WERI-Rb-1 (cell line): ENCODE measurements around the gene LRRC27.
A peak's percentile ranks its signal among the peaks of the same experiment; 100 is the strongest.
"Not testable (repeated sequence)": the region's sequence is repeated elsewhere in the genome, so short reads cannot be mapped to it uniquely, and the experiment has no call there.

Source experiments
- DNase-seq: peaks from one replicate; pipeline ENCODE4 v3.0.0-alpha.2; 2020
- H3K27ac ChIP-seq: fragments of 250-450 bp; sonication (Bioruptor Pico); 2 replicates; pipeline ENCODE4 v1.5.1; 2020; ENCODE audit warnings: mild to moderate bottlenecking, moderate library complexity
- H3K27me3 ChIP-seq: fragments of 250-450 bp; sonication (Bioruptor Pico); 2 replicates; pipeline ENCODE4 v1.5.1; 2021; ENCODE audit warnings: mild to moderate bottlenecking, low read depth, moderate library complexity; ENCODE audit not compliant: insufficient read depth, severe bottlenecking
- H3K36me3 ChIP-seq: fragments of 250-450 bp; sonication (Bioruptor Pico); 2 replicates; pipeline ENCODE4 v1.5.1; 2020; ENCODE audit warnings: mild to moderate bottlenecking, moderate library complexity
- H3K4me3 ChIP-seq: 2 replicates; pipeline ENCODE4 v1.5.1; 2011; ENCODE audit warnings: low read depth, mild to moderate bottlenecking, control low read depth, low read length
- H3K9me3 ChIP-seq: fragments of 250-450 bp; sonication (Bioruptor Pico); 2 replicates; pipeline ENCODE4 v1.5.1; 2021; ENCODE audit warnings: mild to moderate bottlenecking, moderate library complexity; ENCODE audit not compliant: severe bottlenecking
- CTCF ChIP-seq: IDR thresholded peaks from 2 replicates; pipeline ENCODE4 v1.5.1; 2011; ENCODE audit warnings: low read depth, mild to moderate bottlenecking, control low read depth, inconsistent platforms, low read length

LRRC27 gene

GRCh38 chr10:132385389-132385667 lies 53.3 kb downstream of the LRRC27 start:
- Histone ChIP-seq H3K4me3 (no peak overlapping the region), H3K36me3 (no peaks in the 10 kb centered on the region), H3K27ac (no peak overlapping the region), H3K9me3 (no peaks in the 10 kb centered on the region), H3K27me3 (no peaks in the 10 kb centered on the region)
- no peak for TF ChIP-seq CTCF
- DNase-seq: no peak

- H3K4me3 ChIP-seq: no peak overlapping the region
- H3K9me3 ChIP-seq: no peaks in the 10 kb centered on the region
- no peak for TF ChIP-seq CTCF
- no peaks in the 10 kb centered on the region for H3K27me3 ChIP-seq
- DNase-seq: no peak
- H3K27ac ChIP-seq: no peak overlapping the region
- no peaks in the 10 kb centered on the region for H3K36me3 ChIP-seq
Observed at GRCh38 chr10:132385721-132386418, 53.9 kb downstream of the LRRC27 start.

DNA sequence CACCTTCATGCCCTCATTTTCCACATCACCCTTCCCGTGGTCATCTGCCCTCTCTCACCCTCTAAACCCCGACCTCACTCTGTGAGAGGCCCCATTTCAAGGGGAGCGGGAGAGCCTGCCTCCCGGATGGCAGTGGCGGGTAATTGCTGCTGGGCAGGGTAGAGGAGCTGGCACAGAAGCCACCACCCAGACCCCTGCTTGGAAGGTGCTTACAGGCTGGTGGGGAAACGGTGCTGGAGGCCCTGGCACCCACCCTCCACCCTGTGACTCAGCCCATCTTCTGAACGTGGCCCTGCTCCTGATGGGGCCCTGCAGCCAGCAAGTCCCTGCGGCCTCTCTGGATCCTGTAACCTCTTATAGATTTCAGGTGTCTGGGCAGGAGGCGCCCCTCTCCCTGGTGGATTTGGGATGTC lies 54.4 kb downstream of the LRRC27 start:
- H3K9me3 ChIP-seq: no peaks in the 10 kb centered on the region
- H3K4me3 ChIP-seq: no peak overlapping the region
- no peak for TF ChIP-seq CTCF
- no peak overlapping the region for H3K27ac ChIP-seq
- no peaks in the 10 kb centered on the region for H3K27me3 ChIP-seq
- DNase-seq: no peak
- H3K36me3 ChIP-seq: no peaks in the 10 kb centered on the region

DNA sequence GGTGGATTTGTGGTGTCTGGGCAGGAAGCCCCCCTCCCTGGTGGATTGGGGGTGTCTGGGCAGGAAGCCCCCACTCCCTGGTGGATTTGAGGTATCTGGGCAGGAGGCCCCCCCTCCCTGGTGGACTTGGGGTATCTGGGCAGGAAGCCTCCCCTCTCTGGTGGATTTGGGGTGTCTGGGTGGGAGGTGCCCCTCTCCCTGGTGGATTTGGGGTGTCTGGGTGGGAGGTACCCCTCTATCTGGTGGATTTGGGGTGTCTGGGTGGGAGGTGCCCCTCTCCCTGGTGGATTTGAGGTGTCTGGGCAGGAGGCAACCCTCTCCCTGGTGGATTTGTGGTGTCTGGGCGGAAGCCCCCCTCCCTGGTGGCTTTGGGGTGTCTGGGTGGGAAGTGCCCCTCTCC lies 54.9 kb downstream of the LRRC27 start:
- H3K9me3 ChIP-seq, H3K27ac ChIP-seq, H3K4me3 ChIP-seq, H3K36me3 ChIP-seq, H3K27me3 ChIP-seq, DNase-seq: not testable (repeated sequence)

- Histone ChIP-seq H3K27me3 (no peaks in the 10 kb centered on the region), H3K9me3 (no peaks in the 10 kb centered on the region), H3K4me3 (no peak overlapping the region), H3K27ac (no peak overlapping the region), H3K36me3 (no peaks in the 10 kb centered on the region)
- peak; percentile 79 for TF ChIP-seq CTCF
- DNase-seq: peak; percentile 67
Observed at GRCh38 chr10:132387764-132388210, 55.8 kb downstream of the LRRC27 start.

GRCh38 chr10:132388891-132389432 lies 57.0 kb downstream of the LRRC27 start:
- Histone ChIP-seq H3K9me3 (no peaks in the 10 kb centered on the region), H3K27ac (no peak overlapping the region), H3K27me3 (no peaks in the 10 kb centered on the region), H3K4me3 (no peak overlapping the region), H3K36me3 (no peaks in the 10 kb centered on the region)
- peak; percentile 13 for DNase-seq
- TF ChIP-seq CTCF: no peak
